ENCODE data around the gene B4GALNT3. TPM values are rescaled to one million over a fixed set of nuclear protein-coding genes. Genes with fewer than 3 reads are reported as not detected.
A peak's percentile ranks its signal among the peaks of the same experiment; 100 is the strongest.

Gene B4GALNT3
- total RNA-seq, 4 donors from 2014 or later: 9.7 to 45.3 (median 18.4) TPM

GRCh38 chr12:508145-508544, 48.4 kb downstream of the B4GALNT3 start:
- TF ChIP-seq POLR2A (IDR thresholded peaks at IDR 0.05): no peak
- no peak for TF ChIP-seq CTCF (IDR thresholded peaks at IDR 0.05)
- H3K4me1 ChIP-seq: peaks cover 15 to 47% (median 17%) of the 10 kb centered on the region in 3 donors
- no peak for DNase-seq
- WGBS, 2 donors: 33 to 55% methylated on average over 2 of the region's 2 CpGs
- no peak overlapping the region for H3K4me3 ChIP-seq
- H3K27ac ChIP-seq: peak overlapping the region in 2 of 4 donors; percentile 67 to 72
- H3K9me3 ChIP-seq: no peaks in the 10 kb centered on the region
- H3K27me3 ChIP-seq: peaks cover 0 to 5% (median 0%) of the 10 kb centered on the region in 4 donors
- intact Hi-C loops (cut with DNase I): no loop called here
- no peaks in the 10 kb centered on the region for H3K36me3 ChIP-seq

- WGBS, 2 donors: 74 to 90% methylated on average over 3 to 5 of the region's 5 CpGs
- intact Hi-C loops (cut with DNase I): no loop called here
- Histone ChIP-seq H3K9me3 (no peaks in the 10 kb centered on the region), H3K27me3 (peaks cover 0 to 11% (median 0%) of the 10 kb centered on the region in 4 donors), H3K4me1 (peaks cover 15 to 47% (median 17%) of the 10 kb centered on the region in 3 donors), H3K27ac (peak overlapping the region in 3 of 4 donors; percentile 67 to 72 (median 69)), H3K4me3 (no peak overlapping the region), H3K36me3 (no peaks in the 10 kb centered on the region)
- DNase-seq: no peak
- TF ChIP-seq CTCF (IDR thresholded peaks at IDR 0.05) (no peak), POLR2A (IDR thresholded peaks at IDR 0.05) (no peak)
Measured at GRCh38 chr12:508795-509194, 49.1 kb downstream of the B4GALNT3 start.

- no peak for TF ChIP-seq POLR2A (IDR thresholded peaks at IDR 0.05)
- no peak for TF ChIP-seq CTCF (IDR thresholded peaks at IDR 0.05)
- no peak overlapping the region for H3K4me3 ChIP-seq
- H3K36me3 ChIP-seq: no peaks in the 10 kb centered on the region
- peaks cover 15 to 45% (median 17%) of the 10 kb centered on the region in 3 donors for H3K4me1 ChIP-seq
- no peak for DNase-seq
- H3K27me3 ChIP-seq: peaks cover 0 to 12% (median 0%) of the 10 kb centered on the region in 4 donors
- intact Hi-C loops (cut with DNase I): no loop called here
- no peaks in the 10 kb centered on the region for H3K9me3 ChIP-seq
- H3K27ac ChIP-seq: peak overlapping the region; percentile 51 to 72 (median 68)
- 8 to 23% methylated on average over 2 to 5 of the region's 5 CpGs for WGBS, 2 donors
Measured at GRCh38 chr12:509500-509899, 49.8 kb downstream of the B4GALNT3 start.

- Histone ChIP-seq H3K9me3 (no peaks in the 10 kb centered on the region), H3K27ac (peak overlapping the region; percentile 51 to 72 (median 68)), H3K4me3 (no peak overlapping the region), H3K4me1 (peaks cover 15 to 45% (median 17%) of the 10 kb centered on the region in 3 donors), H3K27me3 (peaks cover 0 to 12% (median 0%) of the 10 kb centered on the region in 4 donors), H3K36me3 (no peaks in the 10 kb centered on the region)
- WGBS, 2 donors: 35 to 48% methylated on average over 6 to 10 of the region's 12 CpGs
- intact Hi-C loops (cut with DNase I): no loop called here
- TF ChIP-seq POLR2A (IDR thresholded peaks at IDR 0.05) (no peak), CTCF (IDR thresholded peaks at IDR 0.05) (no peak)
- no peak for DNase-seq
Measured at GRCh38 chr12:510071-510825, 50.5 kb downstream of the B4GALNT3 start.

- TF ChIP-seq CTCF (IDR thresholded peaks at IDR 0.05): no peak
- no peak for TF ChIP-seq POLR2A (IDR thresholded peaks at IDR 0.05)
- DNase-seq: no peak
- no peaks in the 10 kb centered on the region for H3K9me3 ChIP-seq
- H3K27ac ChIP-seq: no peak overlapping the region
- WGBS, 2 donors: 88% methylated on average over 5 to 6 of the region's 6 CpGs
- no peaks in the 10 kb centered on the region for H3K36me3 ChIP-seq
- H3K4me3 ChIP-seq: no peak overlapping the region
- peaks cover 0 to 19% (median 0%) of the 10 kb centered on the region in 4 donors for H3K27me3 ChIP-seq
- peaks cover 15 to 39% (median 17%) of the 10 kb centered on the region in 3 donors for H3K4me1 ChIP-seq
- intact Hi-C loops (cut with DNase I): no loop called here
Measured at GRCh38 chr12:512933-513332, 53.2 kb downstream of the B4GALNT3 start.
